Left cardiac atrium (tissue), 4 donors: ENCODE data around the gene GAL3ST2. TPM values are rescaled to one million over a fixed set of nuclear protein-coding genes. Genes with fewer than 3 reads are reported as not detected.

Experiments
- ATAC-seq, 2 donors: fragments of 200-7000 bp; cut with Tn5 transposase; one replicate each; pipeline ENCODE4 v1.9.1; 2020; ENCODE audit warnings: mild to moderate bottlenecking in 2 of 2, moderate library complexity in 2 of 2
- DNase-seq: peaks from one replicate; pipeline ENCODE4 v3.0.0-alpha.2; 2020
- intact Hi-C, 2 donors: fragments of 100-400 bp; cut with DNase I; formaldehyde crosslinking; loops; one replicate each; pipeline versions ENCODE4 v1.14.1 to v1.15.1; 2022 to 2023
- total RNA-seq, 2 donors: library from RNA; stranded (reverse); fragmentation: NEBNext Ultra II Directional; extraction: Animal tissue kit (Norgen Biotek cat#: 25700); gene quantifications; one replicate each; pipeline ENCODE4 v1.2.1, GENCODE V29; 2021
- donor health status: DM: no; HTN: yes; CAD: no.
- donor health status: DM: no; HTN: yes; CAD: no; lungs with severe emphysema.
- donor health status: DM: yes; HTN: yes; CAD: no.
- donor health status: Dilated cardiomyopathy.

GAL3ST2 gene
- total RNA-seq, 2 donors from 2014 or later: 0.44 TPM; not detected in 1

DNA sequence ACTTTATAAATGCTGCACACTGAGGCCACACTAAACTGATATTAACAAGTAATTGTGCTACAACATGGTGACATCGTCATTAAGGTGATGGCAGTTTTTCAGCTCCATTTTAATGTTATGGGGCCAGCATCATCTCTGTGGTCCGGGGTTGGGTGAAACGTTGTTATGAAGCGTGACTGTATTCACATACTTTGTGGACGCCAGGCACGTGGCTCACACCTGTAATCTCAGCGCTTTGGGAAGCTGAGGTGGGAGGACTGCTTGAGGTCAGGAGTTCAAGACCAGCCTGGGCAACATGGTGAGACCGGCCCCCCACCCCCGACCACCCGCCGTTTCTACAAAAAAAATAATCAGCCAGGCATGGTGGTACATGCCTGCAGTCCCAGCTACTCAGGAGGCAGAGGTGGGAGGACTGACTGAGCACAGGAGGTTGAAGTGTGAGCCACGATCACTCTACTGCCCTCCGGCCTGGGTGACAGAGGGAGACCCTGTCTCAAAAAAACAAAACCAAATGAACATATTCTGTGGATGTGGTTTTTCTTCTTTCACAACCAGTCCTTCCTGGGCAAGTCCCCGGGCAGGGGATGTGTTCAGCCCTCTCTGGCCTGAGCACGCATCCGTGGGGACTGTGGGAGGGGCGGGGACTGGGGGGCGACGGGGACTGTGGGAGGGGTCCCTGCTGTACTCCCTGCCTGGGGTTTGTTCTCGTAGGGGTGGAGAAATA, 12.9 kb upstream of the GAL3ST2 start:
- intact Hi-C loops: no loop called here
- ATAC-seq (no peak), DNase-seq (no peak)

DNA sequence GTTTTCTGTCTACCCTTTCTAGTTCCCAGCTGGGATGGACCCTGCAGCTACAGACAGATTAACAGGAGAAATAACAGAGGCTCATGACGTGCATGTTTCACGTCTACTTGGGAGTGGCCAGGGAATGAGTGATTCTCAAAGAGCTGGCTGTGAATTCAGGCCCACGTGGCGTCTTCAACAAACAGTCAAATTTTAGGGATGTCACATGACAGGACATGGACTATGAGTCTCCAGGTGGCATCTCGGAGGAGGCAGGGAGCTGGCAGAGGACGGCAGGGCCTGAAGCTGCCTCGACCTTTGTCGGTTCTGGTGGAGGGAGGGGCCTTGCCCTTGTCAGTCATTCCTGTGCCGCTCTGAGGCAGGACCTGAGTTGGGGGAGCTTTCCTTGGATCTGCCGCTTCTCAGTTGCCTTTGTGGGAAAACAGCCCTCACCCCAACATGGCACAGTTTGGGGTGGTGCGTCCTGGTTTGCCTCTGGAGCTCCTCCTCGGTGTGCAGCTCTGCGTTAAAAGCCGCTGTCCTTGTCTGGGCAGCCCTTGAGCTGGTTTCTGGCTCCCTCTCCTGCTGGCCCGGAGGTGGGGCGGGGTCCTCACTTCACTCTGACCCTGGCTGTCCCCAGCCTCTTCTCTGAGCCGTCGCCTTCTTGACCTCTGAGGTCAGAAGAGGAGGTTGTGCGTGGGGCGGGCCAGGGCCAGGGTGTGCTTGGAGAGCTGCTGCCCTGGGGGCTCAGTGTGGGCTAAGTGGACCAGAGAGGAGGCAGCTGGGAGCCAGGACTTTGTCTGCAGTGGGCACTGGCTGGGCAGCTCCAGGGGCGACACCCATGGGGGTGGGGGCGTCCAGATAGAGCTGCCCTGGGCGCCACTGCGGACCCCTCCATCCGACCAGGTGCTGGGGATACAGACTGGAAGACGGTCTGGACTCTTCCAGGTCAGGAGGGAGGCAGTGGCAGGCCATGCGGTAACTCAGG, 12.1 kb upstream of the GAL3ST2 start:
- ATAC-seq: no peak
- DNase-seq: peak; percentile 17
- intact Hi-C loops: no loop called here

DNA sequence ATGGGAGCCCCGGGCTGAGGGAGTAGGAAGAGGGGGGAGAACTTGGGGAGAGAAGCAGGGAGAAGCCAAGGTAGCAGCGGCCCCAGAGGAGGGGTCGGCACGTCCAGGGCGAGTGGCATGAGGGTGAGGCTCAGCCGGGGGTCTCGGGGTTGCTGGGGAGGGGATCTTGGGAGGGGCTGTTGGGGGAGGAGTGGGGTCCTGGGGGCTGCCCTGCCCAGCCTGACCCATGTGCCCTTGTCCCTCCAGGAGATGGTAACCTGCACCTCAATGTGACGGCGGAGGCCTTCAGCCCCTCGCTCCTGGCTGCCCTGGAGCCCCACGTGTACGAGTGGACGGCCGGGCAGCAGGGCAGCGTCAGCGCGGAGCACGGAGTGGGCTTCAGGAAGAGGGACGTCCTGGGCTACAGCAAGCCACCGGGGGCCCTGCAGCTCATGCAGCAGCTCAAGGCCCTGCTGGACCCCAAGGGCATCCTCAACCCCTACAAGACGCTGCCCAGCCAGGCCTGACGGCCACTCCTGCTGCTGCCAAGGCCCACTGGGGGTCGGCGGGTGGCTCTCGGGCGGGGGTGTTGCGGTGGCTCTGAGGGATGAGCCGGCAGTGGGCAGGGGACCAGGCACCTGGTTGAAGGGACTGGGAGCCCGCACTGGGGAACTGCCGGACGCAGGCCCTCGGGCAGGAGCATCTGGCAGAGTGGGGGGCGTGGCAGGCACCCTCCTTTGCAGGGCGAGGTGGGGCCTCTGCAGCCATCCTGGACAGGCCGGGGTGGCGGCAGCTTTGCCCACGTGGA, 9.0 kb upstream of the GAL3ST2 start:
- intact Hi-C loops: no loop called here
- DNase-seq: no peak
- ATAC-seq: no peak

- intact Hi-C loops: no loop called here
- DNase-seq: no peak
- ATAC-seq: no peak
These were observed 8.3 kb upstream of the GAL3ST2 start for GRCh38 chr2:241768251-241768711.

- ATAC-seq (no peak), DNase-seq (no peak)
- intact Hi-C loops: no loop called here
These were observed 7.8 kb upstream of the GAL3ST2 start for GRCh38 chr2:241768850-241769249.

GRCh38 chr2:241769819-241770184, 6.8 kb upstream of the GAL3ST2 start:
- DNase-seq: peak; percentile 10
- intact Hi-C loops: no loop called here
- ATAC-seq: no peak

GRCh38 chr2:241770185-241770935, 6.3 kb upstream of the GAL3ST2 start:
- intact Hi-C loops: no loop called here
- ATAC-seq: no peak
- DNase-seq: peak; percentile 20

GRCh38 chr2:241770936-241771285, 5.7 kb upstream of the GAL3ST2 start:
- ATAC-seq (no peak), DNase-seq (no peak)
- intact Hi-C loops: no loop called here

GRCh38 chr2:241771286-241772062, 5.1 kb upstream of the GAL3ST2 start:
- peak in 1 of 2 donors; percentile 48 for ATAC-seq
- intact Hi-C loops: no loop called here
- peak; percentile 55 for DNase-seq

DNA sequence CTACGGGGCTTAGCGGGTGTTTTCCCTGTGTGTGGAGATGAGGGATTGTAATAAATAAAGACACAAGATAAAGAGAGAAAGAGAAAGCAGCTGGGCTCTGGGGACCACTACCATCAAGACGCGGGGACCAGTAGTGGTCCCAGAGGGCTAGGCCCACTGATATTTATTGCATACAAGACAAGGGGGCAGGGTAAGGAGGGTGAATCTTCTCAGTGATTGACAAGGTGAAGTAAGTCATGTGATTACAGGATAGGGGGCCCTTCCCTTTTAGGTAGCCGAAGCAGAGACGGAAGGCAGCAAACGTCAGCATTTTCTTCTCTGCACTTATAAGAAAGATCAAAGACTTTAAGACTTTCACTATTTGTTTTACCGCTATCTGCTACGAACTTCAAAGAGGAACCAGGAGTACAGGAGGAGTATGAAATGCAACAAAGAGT, 4.5 kb upstream of the GAL3ST2 start:
- intact Hi-C loops: no loop called here
- DNase-seq (no peak), ATAC-seq (no peak)

- intact Hi-C loops: no loop called here
- ATAC-seq (no peak), DNase-seq (peak; percentile 12)
These were observed 2.9 kb upstream of the GAL3ST2 start for GRCh38 chr2:241773511-241774418.

- peak; percentile 27 for DNase-seq
These were observed 2.0 kb upstream of the GAL3ST2 start for GRCh38 chr2:241774419-241775222.

GRCh38 chr2:241775223-241776177, 1.1 kb upstream of the GAL3ST2 start:
- ATAC-seq (peak; percentile 36 to 81), DNase-seq (peak; percentile 29)
- intact Hi-C loops: no loop called here

More at GRCh38 chr2:241774419-241775222, 2.0 kb upstream of the GAL3ST2 start:
- ATAC-seq: peak in 1 of 2 donors; percentile 16
- intact Hi-C loops: no loop called here

DNA sequence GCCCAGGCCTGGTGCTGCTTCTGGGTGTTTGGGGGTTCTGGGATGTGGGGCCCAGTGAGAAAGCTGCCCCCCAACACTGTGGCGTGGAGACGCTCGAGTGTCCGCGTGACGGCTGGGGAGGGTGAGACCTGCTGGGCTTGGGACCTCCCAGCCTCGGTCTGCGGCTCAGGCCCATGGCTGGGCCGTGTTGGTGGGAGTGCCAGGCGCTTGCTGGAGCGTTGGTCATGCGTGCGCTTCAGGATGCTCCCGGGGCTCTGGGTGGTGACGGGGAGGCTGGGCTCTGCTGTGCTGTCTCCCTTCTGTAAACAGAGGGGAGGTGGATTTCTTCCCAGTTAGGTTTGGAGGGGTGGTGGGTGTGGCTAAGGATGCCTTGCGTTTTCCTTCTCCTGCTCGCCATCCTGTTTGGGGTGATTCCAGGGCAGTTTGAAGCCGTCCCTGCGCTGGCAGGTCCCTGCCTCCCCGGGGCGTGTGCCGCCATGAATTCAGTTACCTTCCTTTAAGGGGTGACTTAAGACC, 606 bp downstream of the GAL3ST2 start:
- intact Hi-C loops: no loop called here

More for the DNA sequence above, 606 bp downstream of the GAL3ST2 start:
- peak in 1 of 2 donors; percentile 37 for ATAC-seq
- DNase-seq: no peak
